IMR-90 (cell line): ENCODE data around the gene TIPARP.

Source experiments
- BHLHE40 ChIP-seq: fragments of 150-350 bp; IDR thresholded peaks from 2 replicates; pipeline ENCODE4 v1.6.1; 2016; ENCODE audit warnings: mild to moderate bottlenecking, low read depth, low read length
- CEBPB ChIP-seq: IDR thresholded peaks from 2 replicates; pipeline ENCODE4 v1.6.1; 2012; ENCODE audit warnings: low read depth, low read length, improper control_type of control experiment
- CTCF ChIP-seq: conservative IDR thresholded peaks from 2 replicates; pipeline ENCODE4 v1.5.1; 2012; ENCODE audit warnings: mild to moderate bottlenecking, low read depth, low read length, improper control_type of control experiment
- MXI1 ChIP-seq: IDR thresholded peaks from 2 replicates; pipeline ENCODE4 v1.6.1; 2012; ENCODE audit warnings: low read depth, mild to moderate bottlenecking, low read length, moderate library complexity, borderline replicate concordance
- RFX5 ChIP-seq: IDR thresholded peaks from 2 replicates; pipeline ENCODE4 v1.8.0; 2012; ENCODE audit warnings: low read depth, mild to moderate bottlenecking, low read length, moderate library complexity

DNA sequence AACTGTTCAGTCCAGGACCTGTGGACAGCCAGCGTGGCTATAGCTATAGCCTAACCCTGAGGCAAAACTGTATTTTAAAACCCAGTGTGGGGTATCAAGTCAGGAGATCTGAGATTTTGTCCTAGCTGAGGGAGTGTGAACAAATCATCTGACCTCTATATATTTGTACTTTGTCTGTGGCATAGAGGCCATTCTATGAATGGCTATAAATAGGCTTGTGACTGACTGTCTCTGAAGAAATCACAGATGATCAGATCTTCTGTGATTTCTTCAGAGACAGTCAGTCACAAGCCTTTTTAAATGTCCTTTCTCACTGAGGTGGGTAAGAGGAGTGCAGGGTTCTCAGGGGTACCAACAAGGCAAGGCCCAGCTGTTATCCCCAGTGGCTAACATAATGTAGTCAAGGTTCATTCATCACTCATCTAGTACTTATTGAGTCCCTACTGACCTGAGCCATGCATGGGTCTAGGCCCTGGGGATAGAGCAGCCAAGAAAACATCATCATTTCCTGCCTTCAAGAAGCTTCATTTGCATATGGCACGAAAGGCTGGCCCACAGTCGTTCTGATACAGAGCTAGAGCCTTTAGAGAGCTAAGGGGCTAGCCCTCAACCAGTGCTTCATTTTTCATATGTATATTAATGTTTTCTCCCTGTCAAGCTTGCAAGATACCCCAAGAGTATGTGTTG lies 53.3 kb downstream of the TIPARP start:
- TF ChIP-seq RFX5 (no peak), CEBPB (no peak), CTCF (no peak), MXI1 (no peak), BHLHE40 (no peak)
